SK-N-SH treated with all-trans-retinoic acid at 6 μM for 48 hours (cell line): ENCODE results near the gene DOCK1.

Experiments
- ATAC-seq: fragments of 200-7000 bp; cut with Tn5 transposase; 3 replicates; pipeline ENCODE4 v1.9.1; 2020; ENCODE audit warnings: mild to moderate bottlenecking, moderate library complexity
- ARNTL ChIP-seq: fragments of 450-650 bp; formaldehyde crosslinking; IDR thresholded peaks from 2 replicates; pipeline ENCODE4 v1.5.0; 2020; ENCODE audit warnings: low read depth, mild to moderate bottlenecking, moderate library complexity, borderline replicate concordance
- BACH2 ChIP-seq: fragments of 250-450 bp; sonication (Bioruptor Pico); IDR thresholded peaks from 2 replicates; pipeline ENCODE4 v1.9.0; 2021; ENCODE audit warnings: mild to moderate bottlenecking, borderline replicate concordance
- CREB5 ChIP-seq: fragments of 250-450 bp; sonication (Bioruptor Pico); IDR thresholded peaks from 2 replicates; pipeline ENCODE4 v1.5.1; 2020; ENCODE audit warnings: low read depth, mild to moderate bottlenecking, moderate library complexity
- CSRNP3 ChIP-seq: fragments of 250-450 bp; sonication (Bioruptor Pico); IDR thresholded peaks from 2 replicates; pipeline ENCODE4 v1.5.1; 2021; ENCODE audit warnings: mild to moderate bottlenecking, moderate library complexity
- ESRRG ChIP-seq: fragments of 250-450 bp; sonication (Bioruptor Pico); IDR thresholded peaks from 2 replicates; pipeline ENCODE4 v1.6.1; 2021; ENCODE audit warnings: mild to moderate bottlenecking
- OSR1 ChIP-seq: fragments of 250-450 bp; sonication (Bioruptor Pico); IDR thresholded peaks from 2 replicates; pipeline ENCODE4 v1.8.0; 2022; ENCODE audit warnings: moderate library complexity, mild to moderate bottlenecking, inconsistent platforms
- PATZ1 ChIP-seq: fragments of 250-450 bp; sonication (Bioruptor Pico); IDR thresholded peaks from 2 replicates; pipeline ENCODE4 v1.8.0; 2020; ENCODE audit warnings: mild to moderate bottlenecking, moderate library complexity, borderline replicate concordance
- POU6F1 ChIP-seq: fragments of 250-450 bp; sonication (Bioruptor Pico); IDR thresholded peaks from 2 replicates; pipeline ENCODE4 v1.8.0; 2021; ENCODE audit warnings: low read depth, mild to moderate bottlenecking, moderate library complexity, borderline replicate concordance
- PPARA ChIP-seq: fragments of 250-450 bp; sonication (Bioruptor Pico); IDR thresholded peaks from 2 replicates; pipeline ENCODE4 v1.5.0; 2020; ENCODE audit warnings: mild to moderate bottlenecking, borderline replicate concordance
- RARB ChIP-seq: fragments of 250-450 bp; sonication (Bioruptor Pico); IDR thresholded peaks from 2 replicates; pipeline ENCODE4 v1.8.0; 2021; ENCODE audit warnings: mild to moderate bottlenecking, moderate library complexity
- SNAI2 ChIP-seq: fragments of 250-450 bp; sonication (Bioruptor Pico); IDR thresholded peaks from 2 replicates; pipeline ENCODE4 v1.5.0; 2020; ENCODE audit warnings: mild to moderate bottlenecking, moderate library complexity
- TCF4 ChIP-seq: fragments of 250-450 bp; sonication (Bioruptor Pico); IDR thresholded peaks from 2 replicates; pipeline ENCODE4 v1.8.0; 2021; ENCODE audit warnings: mild to moderate bottlenecking, moderate library complexity, borderline replicate concordance
- TSHZ2 ChIP-seq: fragments of 250-450 bp; sonication (Bioruptor Pico); IDR thresholded peaks from 2 replicates; pipeline ENCODE4 v1.5.0; 2020; ENCODE audit warnings: mild to moderate bottlenecking, moderate library complexity
- ZC3H10 ChIP-seq: fragments of 250-450 bp; sonication (Bioruptor Pico); IDR thresholded peaks from 2 replicates; pipeline ENCODE4 v1.5.1; 2021; ENCODE audit warnings: mild to moderate bottlenecking, moderate library complexity
- ZFP3 ChIP-seq: fragments of 250-450 bp; sonication (Bioruptor Pico); IDR thresholded peaks from 2 replicates; pipeline ENCODE4 v1.5.0; 2020; ENCODE audit warnings: mild to moderate bottlenecking, moderate library complexity
- ZFP30 ChIP-seq: fragments of 450-650 bp; formaldehyde crosslinking; IDR thresholded peaks from 2 replicates; pipeline ENCODE4 v1.5.0; 2022; ENCODE audit warnings: mild to moderate bottlenecking, moderate library complexity
- ZNF565 ChIP-seq: fragments of 450-650 bp; formaldehyde crosslinking; conservative IDR thresholded peaks from 2 replicates; pipeline ENCODE4 v1.5.0; 2020; ENCODE audit warnings: low read depth, mild to moderate bottlenecking, moderate library complexity
- ZNF70 ChIP-seq: fragments of 450-650 bp; formaldehyde crosslinking; IDR thresholded peaks from 2 replicates; pipeline ENCODE4 v1.5.0; 2020; ENCODE audit warnings: mild to moderate bottlenecking, moderate library complexity
- ZNF8 ChIP-seq: fragments of 450-650 bp; formaldehyde crosslinking; IDR thresholded peaks from 2 replicates; pipeline ENCODE4 v1.5.0; 2020; ENCODE audit warnings: mild to moderate bottlenecking, moderate library complexity

Gene DOCK1

GRCh38 chr10:127368101-127368500 lies 462.9 kb downstream of the DOCK1 start (continued):
- no peak for TF ChIP-seq CREB5 (CRISPR knock-in tag)

GRCh38 chr10:127368929-127369328 lies 463.7 kb downstream of the DOCK1 start:
- TF ChIP-seq ZNF8 (no peak), PATZ1 (no peak), CREB5 (CRISPR knock-in tag) (no peak), ZNF565 (CRISPR knock-in tag) (no peak), ZNF70 (CRISPR knock-in tag) (no peak), OSR1 (CRISPR knock-in tag) (no peak), ZC3H10 (CRISPR knock-in tag) (no peak), ZFP30 (CRISPR knock-in tag) (no peak), TCF4 (CRISPR knock-in tag) (no peak), RARB (CRISPR knock-in tag) (no peak), TSHZ2 (CRISPR knock-in tag) (no peak), ARNTL (no peak), ZFP3 (no peak), SNAI2 (no peak), POU6F1 (CRISPR knock-in tag) (no peak), BACH2 (CRISPR knock-in tag) (no peak), ESRRG (CRISPR knock-in tag) (no peak), PPARA (CRISPR knock-in tag) (no peak)
- ATAC-seq, result no peak

- TF ChIP-seq ZNF8, result no peak
- no peak for TF ChIP-seq ZFP3
- TF ChIP-seq ZNF70 (CRISPR knock-in tag), result no peak
- no peak for TF ChIP-seq BACH2 (CRISPR knock-in tag)
- TF ChIP-seq CSRNP3 (CRISPR knock-in tag), result no peak
- no peak for ATAC-seq
Measured at GRCh38 chr10:127370601-127371000, 465.4 kb downstream of the DOCK1 start.

GRCh38 chr10:127372361-127372760 lies 467.1 kb downstream of the DOCK1 start:
- TF ChIP-seq ZNF8 (no peak), ZFP3 (no peak), RARB (CRISPR knock-in tag) (no peak), POU6F1 (CRISPR knock-in tag) (no peak), SNAI2 (no peak)
- TF ChIP-seq, all 23 proteins: peak for 0
- ATAC-seq, result no peak
